KOPT-K1 (cell line): ENCODE results near the gene CST6.
A peak's percentile ranks its signal among the peaks of the same experiment; 100 is the strongest.

Source experiments
- H3K27ac ChIP-seq: fragments of 200-600 bp; sonication (generic); 2 replicates; pipeline ENCODE4 v1.5.1; 2016; ENCODE audit warnings: antibody characterized with exemption, mild to moderate bottlenecking, low read depth, low read length; ENCODE audit not compliant: poor library complexity, severe bottlenecking
- H3K36me3 ChIP-seq: fragments of 200-600 bp; sonication (generic); 2 replicates; pipeline ENCODE4 v1.5.1; 2017; ENCODE audit warnings: antibody characterized with exemption, mild to moderate bottlenecking, low read length, moderate library complexity; ENCODE audit not compliant: insufficient read depth
- H3K9me3 ChIP-seq: fragments of 200-600 bp; sonication (generic); 2 replicates; pipeline ENCODE4 v1.5.1; 2017; ENCODE audit warnings: antibody characterized with exemption, low read length, mild to moderate bottlenecking; ENCODE audit not compliant: insufficient read depth, poor library complexity, severe bottlenecking

The CST6 gene

GRCh38 chr11:66011785-66012303 lies at the start of gene CST6:
TSS of gene CST6 (plus strand) at chr11:66012008. CDS start at chr11:66012045, 37 bp downstream.
- Histone ChIP-seq H3K27ac (no peak within 1 kb of the TSS), H3K36me3 (0 out of 2 replicates have a peak, but pooled peaks cover under 1% of the 10 kb centered on the region), H3K9me3 (no peaks in the 10 kb centered on the region)

- Histone ChIP-seq H3K27ac (peak overlapping the region; percentile 82), H3K36me3 (peaks cover 40% of the 10 kb centered on the region), H3K9me3 (no peaks in the 10 kb centered on the region)
These were observed 49.7 kb upstream of the CST6 start for GRCh38 chr11:65962141-65962564.

DNA sequence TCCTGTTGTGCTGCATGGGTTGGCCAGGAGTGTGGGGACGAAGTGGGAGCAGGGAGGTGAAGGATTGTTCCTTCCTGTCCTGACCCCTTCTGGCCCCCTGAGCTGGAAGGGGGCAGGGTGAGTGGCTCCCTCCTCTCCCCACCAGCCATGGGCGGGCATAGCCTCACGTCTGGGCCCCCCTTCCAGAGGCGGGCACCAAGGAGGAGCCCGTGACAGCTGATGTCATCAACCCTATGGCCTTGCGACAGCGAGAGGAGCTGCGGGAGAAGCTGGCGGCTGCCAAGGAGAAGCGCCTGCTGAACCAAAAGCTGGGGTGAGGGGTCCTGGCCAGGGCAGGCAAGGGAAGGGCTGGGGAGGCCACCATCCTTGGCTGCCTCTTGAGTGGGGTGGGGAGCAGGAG lies 46.9 kb upstream of the CST6 start:
- Histone ChIP-seq H3K27ac (no peak overlapping the region), H3K9me3 (no peaks in the 10 kb centered on the region), H3K36me3 (peaks cover 68% of the 10 kb centered on the region)

DNA sequence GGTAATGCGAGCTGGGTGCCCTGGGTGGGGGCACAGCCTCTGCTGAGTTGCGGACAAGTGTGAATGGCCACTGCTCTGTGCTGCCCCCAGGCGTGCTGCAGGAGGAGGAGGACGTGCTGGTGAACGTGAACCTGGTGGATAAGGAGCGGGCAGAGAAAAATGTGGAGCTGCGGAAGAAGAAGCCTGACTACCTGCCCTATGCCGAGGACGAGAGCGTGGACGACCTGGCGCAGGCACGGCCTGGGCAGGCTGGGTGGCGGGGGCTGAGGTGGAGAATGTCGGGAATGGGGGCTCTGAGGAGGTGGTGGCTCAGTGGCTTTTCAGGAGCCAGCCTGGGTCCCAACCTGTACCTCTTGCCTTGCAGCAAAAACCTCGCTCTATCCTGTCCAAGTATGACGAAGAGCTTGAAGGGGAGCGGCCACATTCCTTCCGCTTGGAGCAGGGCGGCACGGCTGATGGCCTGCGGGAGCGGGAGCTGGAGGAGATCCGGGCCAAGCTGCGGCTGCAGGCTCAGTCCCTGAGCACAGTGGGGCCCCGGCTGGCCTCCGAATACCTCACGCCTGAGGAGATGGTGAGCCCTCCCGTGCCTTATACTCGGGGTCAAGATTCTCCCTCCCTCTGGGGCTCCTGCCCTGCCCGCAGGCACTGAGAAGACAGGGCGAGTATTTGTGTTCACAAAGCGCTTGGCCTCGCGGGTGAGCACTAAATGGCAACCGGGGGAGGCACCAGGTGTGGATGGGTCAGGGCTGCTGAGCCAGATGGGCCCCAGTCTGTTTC lies 45.6 kb upstream of the CST6 start:
- Histone ChIP-seq H3K27ac (no peak overlapping the region), H3K36me3 (peaks cover 77% of the 10 kb centered on the region), H3K9me3 (no peaks in the 10 kb centered on the region)

DNA sequence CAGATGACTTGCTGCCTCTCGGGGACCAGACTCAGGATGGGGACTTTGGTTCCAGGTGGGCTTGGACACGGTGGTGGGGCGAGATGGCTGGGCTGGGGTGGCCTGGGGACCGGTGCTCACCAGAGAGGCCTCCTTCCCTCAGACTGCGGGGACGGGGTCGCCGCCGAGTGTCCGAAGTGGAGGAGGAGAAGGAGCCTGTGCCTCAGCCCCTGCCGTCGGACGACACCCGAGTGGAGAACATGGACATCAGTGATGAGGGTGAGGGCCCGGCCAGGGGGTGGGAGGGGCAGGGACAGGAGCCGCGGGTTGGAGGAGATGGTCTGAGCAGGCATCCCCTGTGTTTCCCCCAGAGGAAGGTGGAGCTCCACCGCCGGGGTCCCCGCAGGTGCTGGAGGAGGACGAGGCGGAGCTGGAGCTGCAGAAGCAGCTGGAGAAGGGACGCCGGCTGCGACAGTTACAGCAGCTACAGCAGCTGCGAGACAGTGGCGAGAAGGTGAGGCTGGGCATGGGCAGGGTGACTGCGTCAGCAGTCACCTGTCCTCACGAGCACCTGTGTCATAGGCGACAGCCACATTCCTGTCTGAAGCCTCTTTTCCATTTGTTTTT lies 44.4 kb upstream of the CST6 start:
- H3K36me3 ChIP-seq: peaks cover 87% of the 10 kb centered on the region
- H3K9me3 ChIP-seq: no peaks in the 10 kb centered on the region
- H3K27ac ChIP-seq: no peak overlapping the region

- H3K9me3 ChIP-seq: no peaks in the 10 kb centered on the region
- H3K36me3 ChIP-seq: peaks cover 94% of the 10 kb centered on the region
- H3K27ac ChIP-seq: no peak overlapping the region
These were observed 43.0 kb upstream of the CST6 start for GRCh38 chr11:65968600-65969482.

GRCh38 chr11:65972116-65972515 lies 39.7 kb upstream of the CST6 start:
- peaks cover 77% of the 10 kb centered on the region for H3K36me3 ChIP-seq
- no peaks in the 10 kb centered on the region for H3K9me3 ChIP-seq
- no peak overlapping the region for H3K27ac ChIP-seq

- no peak overlapping the region for H3K27ac ChIP-seq
- H3K36me3 ChIP-seq: peaks cover 77% of the 10 kb centered on the region
- no peaks in the 10 kb centered on the region for H3K9me3 ChIP-seq
These were observed 38.2 kb upstream of the CST6 start for GRCh38 chr11:65973439-65974110.

- Histone ChIP-seq H3K36me3 (peaks cover 73% of the 10 kb centered on the region), H3K27ac (no peak overlapping the region), H3K9me3 (no peaks in the 10 kb centered on the region)
These were observed 36.0 kb upstream of the CST6 start for GRCh38 chr11:65975771-65976170.

DNA sequence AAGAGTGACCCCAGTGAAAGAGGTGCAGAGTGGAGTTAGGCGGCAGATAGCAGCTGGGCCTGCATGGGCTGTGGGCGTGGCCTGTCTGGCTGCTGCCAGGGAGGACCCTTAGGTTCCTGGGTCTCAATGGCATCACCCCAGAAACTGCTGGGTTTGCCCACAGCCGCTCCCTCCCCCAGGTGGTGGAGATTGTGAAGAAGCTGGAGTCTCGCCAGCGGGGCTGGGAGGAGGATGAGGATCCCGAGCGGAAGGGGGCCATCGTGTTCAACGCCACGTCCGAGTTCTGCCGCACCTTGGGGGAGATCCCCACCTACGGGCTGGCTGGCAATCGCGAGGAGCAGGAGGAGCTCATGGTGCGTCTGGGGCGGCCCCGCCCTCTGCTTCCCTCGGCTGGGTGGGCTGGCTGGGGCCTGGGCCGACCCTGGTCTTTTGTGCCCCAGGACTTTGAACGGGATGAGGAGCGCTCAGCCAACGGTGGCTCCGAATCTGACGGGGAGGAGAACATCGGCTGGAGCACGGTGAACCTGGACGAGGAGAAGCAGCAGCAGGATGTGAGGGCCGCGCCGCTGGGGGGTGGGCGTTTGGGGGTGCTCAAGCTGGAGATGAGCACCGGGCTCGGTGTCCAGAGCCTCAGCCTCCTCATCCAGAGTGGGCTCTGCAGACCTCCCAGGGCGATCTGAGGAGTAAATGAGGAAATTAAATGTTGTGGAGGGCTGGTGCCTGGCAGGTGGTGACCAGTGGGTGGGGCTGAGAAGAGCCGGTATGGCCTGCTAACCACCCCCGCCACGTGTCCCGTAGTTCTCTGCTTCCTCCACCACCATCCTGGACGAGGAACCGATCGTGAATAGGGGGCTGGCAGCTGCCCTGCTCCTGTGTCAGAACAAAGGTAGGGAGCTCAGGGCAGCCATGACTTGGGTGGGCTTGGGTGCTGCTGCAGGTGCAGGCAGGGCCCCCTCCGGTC lies 35.3 kb upstream of the CST6 start:
- H3K27ac ChIP-seq: no peak overlapping the region
- no peaks in the 10 kb centered on the region for H3K9me3 ChIP-seq
- H3K36me3 ChIP-seq: peaks cover 72% of the 10 kb centered on the region

DNA sequence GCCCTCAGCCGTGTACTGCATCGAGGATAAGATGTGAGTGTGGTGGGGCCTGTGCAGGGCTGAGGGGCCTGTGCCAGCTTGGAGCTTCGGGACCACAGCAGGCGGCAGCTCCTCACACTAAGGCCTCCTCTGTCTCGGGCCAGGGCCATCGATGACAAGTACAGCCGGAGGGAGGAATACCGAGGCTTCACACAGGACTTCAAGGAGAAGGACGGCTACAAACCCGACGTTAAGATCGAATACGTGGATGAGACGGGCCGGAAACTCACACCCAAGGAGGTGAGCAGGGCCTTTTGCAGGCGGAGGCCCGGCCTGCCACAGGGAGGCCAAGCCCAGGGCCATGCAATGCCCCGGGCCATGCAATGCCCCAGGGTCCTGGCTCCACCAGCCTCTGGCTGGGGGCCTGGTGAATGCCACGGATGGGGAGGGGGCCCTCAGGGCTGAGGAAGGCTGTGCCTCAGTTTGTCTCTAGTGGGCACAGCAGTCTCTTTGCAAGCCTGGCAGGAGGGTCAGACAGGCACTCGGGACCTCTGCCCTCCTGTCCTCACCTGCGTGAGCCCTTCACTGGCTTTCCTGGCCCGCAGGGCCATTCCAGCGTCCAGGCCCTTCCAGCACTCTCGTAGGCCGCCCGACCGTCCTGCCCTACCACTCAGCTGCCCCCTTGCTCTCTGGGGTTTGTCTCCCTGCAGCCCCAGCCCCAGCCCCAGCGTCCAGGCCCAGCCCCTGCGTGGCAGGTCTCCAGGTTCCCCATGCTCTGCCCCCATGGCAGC lies 34.0 kb upstream of the CST6 start:
- no peaks in the 10 kb centered on the region for H3K9me3 ChIP-seq
- H3K36me3 ChIP-seq: peaks cover 59% of the 10 kb centered on the region
- H3K27ac ChIP-seq: no peak overlapping the region

- no peaks in the 10 kb centered on the region for H3K9me3 ChIP-seq
- peaks cover 51% of the 10 kb centered on the region for H3K36me3 ChIP-seq
- no peak overlapping the region for H3K27ac ChIP-seq
These were observed 33.2 kb upstream of the CST6 start for GRCh38 chr11:65978391-65979238.
